Choroid plexus epithelial cell (primary cell): ENCODE results near the gene TACO1.

Experiments used
- DNase-seq: peaks from one replicate; pipeline ENCODE4 v3.0.0-alpha.2; 2010; ENCODE audit warnings: low read depth
- H3K4me3 ChIP-seq: 2 replicates; pipeline ENCODE4 v1.5.1; 2011; ENCODE audit warnings: low read depth, mild to moderate bottlenecking, control low read depth, low read length, moderate library complexity
- CTCF ChIP-seq: conservative IDR thresholded peaks from 2 replicates; pipeline ENCODE4 v1.5.1; 2011; ENCODE audit warnings: low read depth, mild to moderate bottlenecking, control low read depth, inconsistent platforms, low read length, moderate library complexity

The TACO1 gene

GRCh38 chr17:63657786-63658185, 57.1 kb downstream of the TACO1 start:
- DNase-seq = no peak
- TF ChIP-seq CTCF = no peak
- no peak overlapping the region for H3K4me3 ChIP-seq
